Astrocyte of the spinal cord (primary cell): ENCODE measurements around the gene PPT1.

ENCODE experiments used
- DNase-seq: peaks from one replicate; pipeline ENCODE4 v3.0.0; 2011; ENCODE audit warnings: low read depth, low spot score
- H3K4me3 ChIP-seq: 2 replicates; pipeline ENCODE4 v1.5.1; 2011; ENCODE audit warnings: low read depth, mild to moderate bottlenecking, low read length, moderate library complexity
- CTCF ChIP-seq: IDR thresholded peaks from 2 replicates; pipeline ENCODE4 v1.5.1; 2012; ENCODE audit warnings: low read depth, mild to moderate bottlenecking, low read length, inconsistent platforms
- in situ Hi-C: cut with HindIII; loops from 2 replicates; pipeline ENCODE4 v1.10.0; 2017; ENCODE audit warnings: low sequenced_read_pairs

Gene PPT1

GRCh38 chr1:40067023-40067422 is 30.0 kb downstream of the PPT1 start:
- in situ Hi-C loops, result no loop called here
- TF ChIP-seq CTCF, result no peak
- no peak for DNase-seq
- no peak overlapping the region for H3K4me3 ChIP-seq

- in situ Hi-C loops, result no loop called here
- DNase-seq, result no peak
- no peak overlapping the region for H3K4me3 ChIP-seq
- no peak for TF ChIP-seq CTCF
Observed at GRCh38 chr1:40064797-40065499, 32.1 kb downstream of the PPT1 start.

- no peak overlapping the region for H3K4me3 ChIP-seq
Observed at GRCh38 chr1:40059960-40060750, 36.9 kb downstream of the PPT1 start.

GRCh38 chr1:40059338-40059959 is 37.6 kb downstream of the PPT1 start:
- in situ Hi-C loops, result no loop called here
- peak; percentile 29 for DNase-seq
- TF ChIP-seq CTCF, result no peak
- H3K4me3 ChIP-seq, result no peak overlapping the region

More at GRCh38 chr1:40059960-40060750, 36.9 kb downstream of the PPT1 start:
- in situ Hi-C loops, result no loop called here
- no peak for TF ChIP-seq CTCF
- DNase-seq, result no peak

- no peak overlapping the region for H3K4me3 ChIP-seq
- in situ Hi-C loops, result no loop called here
- TF ChIP-seq CTCF, result no peak
- DNase-seq, result no peak
Observed at GRCh38 chr1:40058453-40059337, 38.4 kb downstream of the PPT1 start.

- no peak for DNase-seq
- no peak overlapping the region for H3K4me3 ChIP-seq
- in situ Hi-C loops, result no loop called here
- TF ChIP-seq CTCF, result no peak
Observed at GRCh38 chr1:40058097-40058452, 39.0 kb downstream of the PPT1 start.
